SK-N-SH treated with all-trans-retinoic acid at 6 μM for 48 hours (cell line): Measurements from ENCODE around the gene HHAT.

Experiments used
- GLIS3 ChIP-seq: fragments of 250-450 bp; sonication (Bioruptor Pico); IDR thresholded peaks from 2 replicates; pipeline ENCODE4 v1.5.0; 2020; ENCODE audit warnings: mild to moderate bottlenecking, moderate library complexity
- PPARA ChIP-seq: fragments of 250-450 bp; sonication (Bioruptor Pico); IDR thresholded peaks from 2 replicates; pipeline ENCODE4 v1.5.0; 2020; ENCODE audit warnings: mild to moderate bottlenecking, borderline replicate concordance
- ZFP3 ChIP-seq: fragments of 250-450 bp; sonication (Bioruptor Pico); IDR thresholded peaks from 2 replicates; pipeline ENCODE4 v1.5.0; 2020; ENCODE audit warnings: mild to moderate bottlenecking, moderate library complexity
- ZNF70 ChIP-seq: fragments of 450-650 bp; formaldehyde crosslinking; IDR thresholded peaks from 2 replicates; pipeline ENCODE4 v1.5.0; 2020; ENCODE audit warnings: mild to moderate bottlenecking, moderate library complexity
- TF ChIP-seq, protein P1 (sequence below): fragments of 250-450 bp; sonication (Bioruptor Pico); IDR thresholded peaks from 2 replicates; pipeline ENCODE4 v1.8.0; 2020; ENCODE audit warnings: mild to moderate bottlenecking, moderate library complexity, borderline replicate concordance

DNA sequence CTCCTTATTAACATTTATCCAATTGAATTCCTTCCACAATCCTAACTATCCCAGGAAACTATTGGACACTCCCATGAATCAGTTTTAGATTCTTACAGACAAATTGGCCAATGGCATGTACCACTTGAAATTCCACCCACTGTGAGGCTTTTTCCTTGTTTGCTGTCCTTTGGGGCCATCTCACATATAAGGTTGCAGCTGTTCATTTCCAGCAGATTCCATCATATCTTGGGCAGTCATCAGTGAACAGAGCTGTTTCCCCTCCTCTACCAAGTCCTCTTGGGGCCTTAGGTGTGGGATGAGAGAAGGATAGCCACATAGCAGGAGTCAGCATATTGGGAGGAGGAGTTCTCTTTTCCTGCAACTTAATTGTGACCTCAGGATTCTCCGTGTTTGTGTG, 109.1 kb downstream of the HHAT start:
- TF ChIP-seq ZNF70 (CRISPR knock-in tag) (no peak), PPARA (CRISPR knock-in tag) (no peak), ZFP3 (CRISPR knock-in tag) (no peak), GLIS3 (CRISPR knock-in tag) (no peak)
- TF ChIP-seq, protein P1, sequence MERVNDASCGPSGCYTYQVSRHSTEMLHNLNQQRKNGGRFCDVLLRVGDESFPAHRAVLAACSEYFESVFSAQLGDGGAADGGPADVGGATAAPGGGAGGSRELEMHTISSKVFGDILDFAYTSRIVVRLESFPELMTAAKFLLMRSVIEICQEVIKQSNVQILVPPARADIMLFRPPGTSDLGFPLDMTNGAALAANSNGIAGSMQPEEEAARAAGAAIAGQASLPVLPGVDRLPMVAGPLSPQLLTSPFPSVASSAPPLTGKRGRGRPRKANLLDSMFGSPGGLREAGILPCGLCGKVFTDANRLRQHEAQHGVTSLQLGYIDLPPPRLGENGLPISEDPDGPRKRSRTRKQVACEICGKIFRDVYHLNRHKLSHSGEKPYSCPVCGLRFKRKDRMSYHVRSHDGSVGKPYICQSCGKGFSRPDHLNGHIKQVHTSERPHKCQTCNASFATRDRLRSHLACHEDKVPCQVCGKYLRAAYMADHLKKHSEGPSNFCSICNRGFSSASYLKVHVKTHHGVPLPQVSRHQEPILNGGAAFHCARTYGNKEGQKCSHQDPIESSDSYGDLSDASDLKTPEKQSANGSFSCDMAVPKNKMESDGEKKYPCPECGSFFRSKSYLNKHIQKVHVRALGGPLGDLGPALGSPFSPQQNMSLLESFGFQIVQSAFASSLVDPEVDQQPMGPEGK (CRISPR knock-in tag) = no peak
